GM19239 (cell line): ENCODE results near the gene MTARC2.
"Not testable (repeated sequence)": the region's sequence is repeated elsewhere in the genome, so short reads cannot be mapped to it uniquely, and the experiment has no call there.

Experiments
- DNase-seq: peaks from one replicate; pipeline ENCODE4 v3.0.0; 2011; ENCODE audit warnings: low spot score; ENCODE audit not compliant: insufficient read length
- FAIRE-seq: peaks from 2 replicates; lab custom pipeline; 2011; peaks lifted over from hg19 to GRCh38; lab: Jason Lieb, UNC

Gene MTARC2

GRCh38 chr1:220748089-220748934 lies at the start of gene MTARC2:
Gene MTARC2 (plus strand): TSS chr1:220748322. CDS start chr1:220748532, 210 bp downstream.
- no peak for FAIRE-seq

GRCh38 chr1:220698607-220699016 lies 49.5 kb upstream of the MTARC2 start:
- FAIRE-seq: no peak

More at GRCh38 chr1:220748089-220748934, at the start of gene MTARC2:
- DNase-seq: no peak

GRCh38 chr1:220699044-220699443 lies 49.1 kb upstream of the MTARC2 start:
- FAIRE-seq (no peak), DNase-seq (no peak)

More at GRCh38 chr1:220698607-220699016, 49.5 kb upstream of the MTARC2 start:
- DNase-seq: no peak

GRCh38 chr1:220700556-220701179 lies 47.5 kb upstream of the MTARC2 start:
- DNase-seq (no peak), FAIRE-seq (no peak)

- DNase-seq: no peak
- no peak for FAIRE-seq
These were observed 46.1 kb upstream of the MTARC2 start for GRCh38 chr1:220701974-220702373.

GRCh38 chr1:220702733-220703270 lies 45.3 kb upstream of the MTARC2 start:
- DNase-seq (no peak), FAIRE-seq (no peak)

GRCh38 chr1:220703305-220703704 lies 44.8 kb upstream of the MTARC2 start:
- DNase-seq (no peak), FAIRE-seq (no peak)

GRCh38 chr1:220705782-220706181 lies 42.3 kb upstream of the MTARC2 start:
- no peak for DNase-seq
- no peak for FAIRE-seq

- DNase-seq (no peak), FAIRE-seq (no peak)
These were observed 41.6 kb upstream of the MTARC2 start for GRCh38 chr1:220706480-220706879.

GRCh38 chr1:220707160-220707559 lies 41.0 kb upstream of the MTARC2 start:
- DNase-seq (no peak), FAIRE-seq (no peak)

GRCh38 chr1:220708244-220708643 lies 39.9 kb upstream of the MTARC2 start:
- DNase-seq (no peak), FAIRE-seq (no peak)

GRCh38 chr1:220708936-220709801 lies 39.0 kb upstream of the MTARC2 start:
- DNase-seq (no peak), FAIRE-seq (no peak)

- no peak for DNase-seq
- no peak for FAIRE-seq
These were observed 37.8 kb upstream of the MTARC2 start for GRCh38 chr1:220710333-220710732.

- no peak for DNase-seq
- FAIRE-seq: no peak
These were observed 36.9 kb upstream of the MTARC2 start for GRCh38 chr1:220711056-220711809.

- FAIRE-seq: not testable (repeated sequence)
These were observed 32.1 kb upstream of the MTARC2 start for GRCh38 chr1:220715986-220716385.

GRCh38 chr1:220717800-220718640 lies 30.1 kb upstream of the MTARC2 start:
- DNase-seq (no peak), FAIRE-seq (no peak)

More at GRCh38 chr1:220715986-220716385, 32.1 kb upstream of the MTARC2 start:
- not testable (repeated sequence) for DNase-seq

GRCh38 chr1:220721266-220721665 lies 26.9 kb upstream of the MTARC2 start:
- FAIRE-seq, DNase-seq: not testable (repeated sequence)

GRCh38 chr1:220726634-220727033 lies 21.5 kb upstream of the MTARC2 start:
- FAIRE-seq: no peak
- DNase-seq: no peak

- no peak for FAIRE-seq
These were observed 20.6 kb upstream of the MTARC2 start for GRCh38 chr1:220727519-220727918.

More at GRCh38 chr1:220727519-220727918, 20.6 kb upstream of the MTARC2 start:
- no peak for DNase-seq
